Stimulated activated naive CD4-positive, alpha-beta T cell treated with Interleukin-2 at 50 U/mL for 16 hours (primary cell): Measurements from ENCODE around the gene DPP4.
"Not testable (repeated sequence)": the region's sequence is repeated elsewhere in the genome, so short reads cannot be mapped to it uniquely, and the experiment has no call there.

Experiments
- DNase-seq: peaks from one replicate; lab custom pipeline; 2025; lab: John Stamatoyannopoulos, UW

DPP4 gene

GRCh38 chr2:161954103-161954502, 119.9 kb downstream of the DPP4 start:
- no peak for DNase-seq

- DNase-seq, result not testable (repeated sequence)
Measured at GRCh38 chr2:161953367-161953766, 120.6 kb downstream of the DPP4 start.

GRCh38 chr2:161952783-161953191, 121.2 kb downstream of the DPP4 start:
- no peak for DNase-seq

GRCh38 chr2:161947836-161948235, 126.2 kb downstream of the DPP4 start:
- DNase-seq, result no peak

- DNase-seq, result no peak
Measured at GRCh38 chr2:161947406-161947805, 126.6 kb downstream of the DPP4 start.

- DNase-seq, result no peak
Measured at GRCh38 chr2:161946489-161947107, 127.4 kb downstream of the DPP4 start.

- no peak for DNase-seq
Measured at GRCh38 chr2:161943011-161943410, 131.0 kb downstream of the DPP4 start.
